KMS-11 (cell line): ENCODE results near the gene GSDMA.
"Not testable (repeated sequence)": the region's sequence is repeated elsewhere in the genome, so short reads cannot be mapped to it uniquely, and the experiment has no call there.

Source experiments
- H2AFZ ChIP-seq: fragments of 200-600 bp; sonication (generic); 2 replicates; pipeline ENCODE4 v1.6.1; 2016; ENCODE audit warnings: antibody characterized with exemption, mixed run types, low read depth
- H3K27ac ChIP-seq: fragments of 200-600 bp; sonication (generic); 2 replicates; pipeline ENCODE4 v1.6.1; 2016; ENCODE audit warnings: mild to moderate bottlenecking, mixed run types
- H3K27me3 ChIP-seq: fragments of 200-600 bp; sonication (generic); 2 replicates; pipeline ENCODE4 v1.6.1; 2017; ENCODE audit warnings: mild to moderate bottlenecking, low read depth, mixed run types, moderate library complexity; ENCODE audit not compliant: insufficient read depth
- H3K36me3 ChIP-seq: fragments of 200-600 bp; sonication (generic); 2 replicates; pipeline ENCODE4 v1.6.1; 2017; ENCODE audit warnings: mild to moderate bottlenecking, mixed run types; ENCODE audit not compliant: insufficient read depth
- H3K4me1 ChIP-seq: fragments of 200-600 bp; sonication (generic); 2 replicates; pipeline ENCODE4 v1.6.1; 2016; ENCODE audit warnings: mild to moderate bottlenecking, low read depth, mixed run types; ENCODE audit not compliant: poor library complexity, severe bottlenecking
- H3K4me2 ChIP-seq: fragments of 200-600 bp; sonication (generic); 2 replicates; pipeline ENCODE4 v1.7.0; 2016; ENCODE audit warnings: mild to moderate bottlenecking, mixed run types
- H3K4me3 ChIP-seq: fragments of 200-600 bp; sonication (generic); IDR thresholded peaks from 2 replicates; pipeline ENCODE4 v1.6.1; 2017; ENCODE audit warnings: low read depth, low read length, mixed read lengths; ENCODE audit not compliant: insufficient read depth
- H3K79me2 ChIP-seq: fragments of 200-600 bp; sonication (generic); 2 replicates; pipeline ENCODE4 v1.6.1; 2016; ENCODE audit warnings: low read depth, mixed run types; ENCODE audit not compliant: insufficient read depth
- H3K9ac ChIP-seq: fragments of 200-600 bp; sonication (generic); 2 replicates; pipeline ENCODE4 v1.6.1; 2016; ENCODE audit warnings: mild to moderate bottlenecking, mixed run types
- H4K20me1 ChIP-seq: fragments of 200-600 bp; sonication (generic); 2 replicates; pipeline ENCODE4 v1.6.1; 2016; ENCODE audit warnings: mild to moderate bottlenecking, mixed run types; ENCODE audit not compliant: insufficient read depth
- CTCF ChIP-seq: fragments of 200-600 bp; sonication (generic); conservative IDR thresholded peaks from 2 replicates; pipeline ENCODE4 v1.6.1; 2017; ENCODE audit warnings: low read depth, mild to moderate bottlenecking, antibody characterized with exemption, low read length, moderate library complexity, mixed read lengths

GSDMA gene

GRCh38 chr17:39939588-39940419 lies 23.0 kb upstream of the GSDMA start:
- no peaks in the 10 kb centered on the region for H3K36me3 ChIP-seq
- H4K20me1 ChIP-seq: no peaks in the 10 kb centered on the region
- H3K79me2 ChIP-seq: no peaks in the 10 kb centered on the region
- H3K4me2 ChIP-seq: peak overlapping the region; percentile 81
- H2AFZ ChIP-seq: peak overlapping the region; percentile 34
- H3K27me3 ChIP-seq: no peaks in the 10 kb centered on the region
- no peak overlapping the region for H3K4me3 ChIP-seq
- peak overlapping the region; percentile 94 for H3K27ac ChIP-seq
- H3K9ac ChIP-seq: peak overlapping the region; percentile 85
- peak; percentile 76 for TF ChIP-seq CTCF
- peaks cover 67% of the 10 kb centered on the region for H3K4me1 ChIP-seq

GRCh38 chr17:39943702-39944392 lies 19.0 kb upstream of the GSDMA start:
- H3K27me3 ChIP-seq: no peaks in the 10 kb centered on the region
- no peak overlapping the region for H3K4me2 ChIP-seq
- no peak for TF ChIP-seq CTCF
- H3K4me3 ChIP-seq: no peak overlapping the region
- H3K27ac ChIP-seq: no peak overlapping the region
- no peak overlapping the region for H3K9ac ChIP-seq
- H3K4me1 ChIP-seq: peaks cover 36% of the 10 kb centered on the region
- no peaks in the 10 kb centered on the region for H3K36me3 ChIP-seq
- no peaks in the 10 kb centered on the region for H3K79me2 ChIP-seq
- no peak overlapping the region for H2AFZ ChIP-seq
- no peaks in the 10 kb centered on the region for H4K20me1 ChIP-seq

GRCh38 chr17:39944393-39944711 lies 18.5 kb upstream of the GSDMA start:
- Histone ChIP-seq H3K79me2 (no peaks in the 10 kb centered on the region), H3K27ac (no peak overlapping the region), H3K4me1 (peaks cover 31% of the 10 kb centered on the region), H3K4me3 (no peak overlapping the region), H3K9ac (no peak overlapping the region), H2AFZ (no peak overlapping the region), H3K27me3 (no peaks in the 10 kb centered on the region), H3K36me3 (no peaks in the 10 kb centered on the region), H3K4me2 (no peak overlapping the region), H4K20me1 (no peaks in the 10 kb centered on the region)
- TF ChIP-seq CTCF: no peak

GRCh38 chr17:39946551-39947330 lies 16.1 kb upstream of the GSDMA start:
- Histone ChIP-seq H3K79me2 (no peaks in the 10 kb centered on the region), H3K9ac (no peak overlapping the region), H2AFZ (no peak overlapping the region), H3K4me2 (no peak overlapping the region), H3K27me3 (no peaks in the 10 kb centered on the region), H4K20me1 (no peaks in the 10 kb centered on the region), H3K4me3 (no peak overlapping the region), H3K27ac (no peak overlapping the region), H3K4me1 (peaks cover 8% of the 10 kb centered on the region), H3K36me3 (no peaks in the 10 kb centered on the region)
- TF ChIP-seq CTCF: no peak

GRCh38 chr17:39948489-39948828 lies 14.3 kb upstream of the GSDMA start:
- not testable (repeated sequence) for H3K4me1 ChIP-seq, H4K20me1 ChIP-seq, H2AFZ ChIP-seq, H3K4me3 ChIP-seq, H3K4me2 ChIP-seq, H3K9ac ChIP-seq, H3K27me3 ChIP-seq, H3K36me3 ChIP-seq, H3K27ac ChIP-seq, H3K79me2 ChIP-seq
